Smooth muscle cell of the pulmonary artery (primary cell): ENCODE results near the gene SLC25A39. TPM values are rescaled to one million over a fixed set of nuclear protein-coding genes. Genes with fewer than 3 reads are reported as not detected.

Experiments used
- total RNA-seq: library from RNA; depleted of rRNA; stranded (reverse); fragments of >200 nt; gene quantifications from 2 replicates; pipeline ENCODE4 v1.2.3, GENCODE V29; 2014

SLC25A39 gene
- total RNA-seq: 64.0 and 102 TPM in 2 replicates

DNA sequence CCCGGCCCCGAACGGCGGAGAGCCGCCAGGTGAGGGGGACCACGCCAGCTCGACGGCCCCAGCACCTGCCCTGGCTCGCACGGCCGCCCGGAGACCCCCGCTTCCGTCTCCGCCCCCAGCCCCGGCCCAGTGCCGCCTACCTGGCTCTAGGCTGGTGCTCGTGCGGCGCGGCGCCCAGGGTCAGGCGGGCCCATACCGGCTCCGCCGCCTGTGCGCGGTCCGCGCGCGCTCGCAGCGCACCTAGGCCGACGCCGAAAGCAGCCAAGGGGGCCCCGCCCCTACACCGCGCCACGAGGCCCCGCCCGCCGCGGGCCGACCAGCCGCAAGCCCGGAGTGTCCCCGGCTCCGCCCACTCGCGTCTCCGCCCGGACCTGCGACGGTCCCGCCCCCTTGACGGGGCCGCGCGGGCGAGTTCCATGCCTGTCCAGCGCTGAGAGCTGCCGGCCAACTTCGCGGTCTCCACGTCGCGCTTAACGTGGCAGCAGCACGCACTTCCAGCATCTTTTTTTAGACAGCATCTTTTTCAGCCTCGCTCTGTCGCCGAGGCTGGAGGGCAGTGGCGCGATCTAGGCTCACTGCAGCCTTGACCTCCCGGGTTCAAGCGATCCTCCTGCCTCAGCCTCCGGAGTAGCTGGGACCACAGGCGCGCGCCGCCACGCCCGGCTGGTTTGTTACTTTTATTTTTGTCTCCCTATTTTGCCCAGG lies at the start of gene SLC25A39:
SLC25A39 (minus strand) TSS at position 253 of the 705 bp plus-strand sequence. CDS start 1,261 bp downstream, outside the sequence.

GRCh38 chr17:44363613-44364159 lies 39.1 kb upstream of the SLC25A39 start, which contains the start of gene FAM171A2:
Gene FAM171A2 (minus strand): TSS chr17:44363853. CDS start chr17:44363714, 139 bp downstream.

DNA sequence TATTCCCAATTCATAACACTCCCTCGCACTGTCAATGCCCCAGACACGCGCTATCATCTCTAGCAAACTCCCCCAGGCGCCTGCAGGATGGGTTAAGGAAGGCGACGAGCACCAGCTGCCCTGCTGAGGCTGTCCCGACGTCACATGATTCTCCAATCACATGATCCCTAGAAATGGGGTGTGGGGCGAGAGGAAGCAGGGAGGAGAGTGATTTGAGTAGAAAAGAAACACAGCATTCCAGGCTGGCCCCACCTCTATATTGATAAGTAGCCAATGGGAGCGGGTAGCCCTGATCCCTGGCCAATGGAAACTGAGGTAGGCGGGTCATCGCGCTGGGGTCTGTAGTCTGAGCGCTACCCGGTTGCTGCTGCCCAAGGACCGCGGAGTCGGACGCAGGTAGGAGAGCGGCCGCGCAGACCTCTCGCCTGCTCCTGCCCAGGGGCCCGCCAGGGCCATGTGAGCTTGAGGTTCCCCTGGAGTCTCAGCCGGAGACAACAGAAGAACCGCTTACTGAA lies 20.4 kb upstream of the SLC25A39 start, which contains the start of gene GRN:
GRN (plus strand) TSS at position 364 of the 515 bp plus-strand sequence. CDS start 3,863 bp downstream, outside the sequence.

GRCh38 chr17:44308320-44308818 lies 16.3 kb downstream of the SLC25A39 start, which contains the start of gene RUNDC3A:
Gene RUNDC3A (plus strand): TSS chr17:44308601. CDS start chr17:44308833, 232 bp downstream.

Other genes with a start within 250 kb of the SLC25A39 start
- 59.1 and 95.5 TPM in 2 replicates for gene HDAC5, start 201.2 kb downstream of the SLC25A39 start, total RNA-seq
- 0.85 and 0.99 TPM in 2 replicates for gene HROB, start 182.9 kb downstream of the SLC25A39 start, total RNA-seq
- 0.33 and 0.40 TPM in 2 replicates for gene ASB16, start 154.1 kb downstream of the SLC25A39 start, total RNA-seq
- gene TMUB2, start 137.9 kb downstream of the SLC25A39 start, total RNA-seq: 35.6 and 38.0 TPM in 2 replicates
- gene ATXN7L3, start 124.9 kb downstream of the SLC25A39 start, total RNA-seq: 49.3 and 50.2 TPM in 2 replicates
- 37.5 and 41.2 TPM in 2 replicates for gene UBTF, start 105.1 kb downstream of the SLC25A39 start, total RNA-seq
- gene SLC4A1, start 56.7 kb downstream of the SLC25A39 start, total RNA-seq: not detected in 2 replicates
- gene RUNDC3A, start 16.2 kb downstream of the SLC25A39 start, total RNA-seq: 0.13 and 0.20 TPM in 2 replicates
- gene GRN, start 20.5 kb upstream of the SLC25A39 start, total RNA-seq: 556 and 750 TPM in 2 replicates
- 4.5 and 5.7 TPM in 2 replicates for gene FAM171A2, start 39.0 kb upstream of the SLC25A39 start, total RNA-seq
- 0.30 and 0.46 TPM in 2 replicates for gene ITGA2B, start 64.8 kb upstream of the SLC25A39 start, total RNA-seq
- gene GPATCH8, start 178.6 kb upstream of the SLC25A39 start, total RNA-seq: 16.8 and 19.3 TPM in 2 replicates
- gene FZD2, start 232.7 kb upstream of the SLC25A39 start, total RNA-seq: 27.6 and 32.5 TPM in 2 replicates